Activated gamma-delta T cell treated with Interleukin-2 at 50 U/mL for 16 hours (primary cell): ENCODE results near the gene TBCK.

ENCODE experiments used
- DNase-seq: peaks from one replicate; pipeline ENCODE4 v3.0.0-alpha.2; 2020

TBCK gene

DNA sequence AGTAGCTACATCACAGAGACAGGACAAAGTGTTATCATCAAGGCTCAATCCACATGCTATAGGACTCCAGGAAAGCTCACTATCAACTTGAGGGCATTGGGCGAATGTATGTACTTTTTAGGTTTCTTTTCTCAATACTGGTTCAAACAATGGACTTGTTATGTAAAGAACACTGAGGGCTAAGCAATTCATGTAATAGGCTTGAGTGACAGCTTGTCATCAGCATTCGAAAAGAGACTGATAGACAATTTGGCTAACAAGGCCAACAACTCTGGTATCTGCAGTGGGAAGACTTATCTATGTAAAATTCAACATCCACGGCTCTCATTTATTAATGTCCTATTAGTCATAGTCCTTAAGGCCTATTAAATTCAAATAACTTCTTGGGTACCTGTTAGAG, 279.7 kb downstream of the TBCK start:
- no peak for DNase-seq

DNA sequence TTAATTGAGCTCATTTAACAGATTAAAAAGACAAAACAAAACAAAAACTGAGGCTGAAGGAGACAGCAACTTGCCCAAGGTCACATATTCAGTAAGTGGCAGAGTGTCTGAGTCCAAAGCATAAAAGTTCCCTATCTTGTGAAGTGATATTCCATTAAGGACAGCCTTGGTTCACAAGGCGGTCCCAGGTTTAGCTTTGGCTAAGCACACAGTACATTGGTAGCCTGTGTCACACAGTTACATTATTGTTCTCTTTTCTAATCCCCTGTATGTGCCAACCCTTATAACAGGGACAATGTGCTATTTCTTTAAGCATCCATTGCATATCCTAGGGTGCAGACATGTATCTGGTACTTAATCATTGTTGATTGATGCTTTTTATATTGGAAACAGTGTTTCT, 280.8 kb downstream of the TBCK start:
- no peak for DNase-seq

DNA sequence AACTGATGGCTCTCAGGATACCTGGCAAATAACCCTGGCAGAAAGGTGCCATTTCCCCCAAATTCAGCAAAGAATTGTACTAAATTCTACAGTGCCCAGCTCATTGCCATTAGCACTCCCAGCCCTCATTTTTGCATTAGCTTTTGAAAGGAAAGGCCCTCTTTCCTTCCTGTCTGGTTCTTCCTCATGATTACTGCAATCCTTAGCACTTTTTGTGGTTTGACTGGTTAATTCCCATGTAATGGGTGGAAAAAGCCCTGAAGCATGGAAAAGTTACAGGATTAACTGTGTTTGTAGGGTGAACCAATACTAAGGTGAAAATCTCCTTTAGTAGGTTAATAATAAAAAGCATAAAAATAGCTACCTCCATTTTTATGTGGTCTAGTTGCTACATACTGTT, 281.3 kb downstream of the TBCK start:
- DNase-seq = no peak

DNA sequence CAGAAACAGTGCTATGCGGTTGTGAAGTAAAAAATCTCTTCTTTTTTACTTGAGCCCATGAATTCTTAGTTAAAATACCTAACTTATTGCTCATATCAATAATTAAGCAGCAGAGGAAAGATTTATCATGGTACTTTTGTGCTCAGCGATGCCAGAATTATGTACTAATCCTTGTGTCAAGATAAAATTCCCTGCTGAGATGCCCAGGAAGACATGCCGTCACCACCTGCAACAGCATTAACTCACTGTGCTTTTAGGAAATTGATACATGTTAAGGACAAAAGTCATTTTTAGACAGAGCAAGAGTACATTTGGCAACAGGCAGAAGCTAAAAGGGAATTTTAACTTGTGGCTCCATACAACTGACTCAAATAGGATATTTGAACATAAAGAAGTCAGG, 281.8 kb downstream of the TBCK start:
- DNase-seq = no peak

DNA sequence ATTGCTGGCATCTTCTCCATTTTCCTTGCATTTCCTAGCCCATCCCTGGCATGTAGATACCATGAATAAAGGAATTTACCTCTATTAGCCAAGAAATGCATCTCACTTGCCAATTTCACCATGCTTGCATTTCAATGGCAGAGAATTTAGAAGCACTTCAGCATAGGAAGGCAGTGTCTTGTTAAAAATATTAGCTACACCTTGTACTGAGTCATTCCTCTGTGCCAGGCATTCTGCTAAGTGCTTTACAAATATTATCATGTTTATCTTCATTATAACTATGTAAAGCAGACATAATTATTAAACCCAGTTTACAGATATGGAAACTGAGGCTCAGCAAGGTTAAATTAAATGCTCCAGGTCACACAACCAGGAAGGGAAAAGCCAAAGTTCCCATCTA, 282.5 kb downstream of the TBCK start:
- no peak for DNase-seq

GRCh38 chr4:106032851-106033286, 283.1 kb downstream of the TBCK start:
- no peak for DNase-seq

- no peak for DNase-seq
Observed at GRCh38 chr4:106022454-106022853, 293.6 kb downstream of the TBCK start.

DNA sequence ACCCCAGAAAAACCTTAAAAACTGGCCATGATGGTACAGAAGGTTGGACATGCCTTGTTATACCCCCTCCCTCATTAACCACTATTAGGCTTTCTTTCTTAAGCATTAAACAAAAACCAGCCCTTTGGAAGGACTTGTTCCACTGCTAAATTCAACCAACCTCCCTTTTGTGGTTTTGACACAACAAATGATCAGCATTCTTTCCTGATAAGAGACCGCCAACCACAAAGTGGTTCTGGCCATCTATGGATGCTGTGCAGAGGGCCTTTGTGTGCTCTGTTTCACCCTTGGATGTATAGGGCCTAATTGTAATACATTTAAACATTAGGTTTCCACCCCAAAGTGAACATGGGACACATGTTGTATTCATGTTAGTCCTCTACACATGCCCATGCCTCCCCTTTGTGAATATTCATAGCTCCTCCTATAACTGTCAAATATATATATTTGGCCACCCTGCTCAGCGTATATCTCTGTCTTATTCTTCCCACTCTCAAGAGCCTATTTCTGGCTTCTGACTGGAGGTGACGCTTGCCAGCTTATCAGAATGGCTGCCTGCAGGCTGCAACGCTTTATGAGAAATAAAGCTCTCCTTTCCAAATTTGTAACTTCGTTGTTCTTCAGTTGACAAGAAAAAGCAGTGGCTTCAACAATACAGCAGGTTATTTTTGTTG, 294.1 kb downstream of the TBCK start:
- no peak for DNase-seq

GRCh38 chr4:106019771-106020170, 296.2 kb downstream of the TBCK start:
- no peak for DNase-seq

DNA sequence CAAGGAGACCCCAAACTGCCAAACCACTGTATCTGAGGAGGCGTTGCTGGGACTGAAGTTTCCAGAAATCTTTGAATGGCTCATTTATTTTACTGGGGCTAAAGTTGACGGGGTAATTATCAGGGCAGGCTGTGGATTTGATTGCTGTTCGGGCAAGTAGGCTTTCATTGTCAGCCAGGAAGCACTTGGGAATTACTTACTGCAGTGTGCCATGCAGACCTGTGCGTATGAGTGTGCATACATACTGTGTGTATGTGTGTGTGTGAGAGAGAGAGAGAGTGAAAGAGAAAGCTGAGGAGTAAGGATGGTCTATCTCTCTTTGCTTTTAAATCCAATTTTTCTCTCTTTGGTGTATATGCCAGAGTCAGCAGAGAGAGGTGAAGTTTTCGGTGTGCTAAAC, 298.0 kb downstream of the TBCK start:
- DNase-seq = no peak

- DNase-seq = no peak
Observed at GRCh38 chr4:106011387-106011786, 304.6 kb downstream of the TBCK start.

- DNase-seq = no peak
Observed at GRCh38 chr4:106010761-106011160, 305.2 kb downstream of the TBCK start.

GRCh38 chr4:106002994-106003393, 313.0 kb downstream of the TBCK start:
- DNase-seq = no peak

- no peak for DNase-seq
Observed at GRCh38 chr4:105998171-105999063, 317.6 kb downstream of the TBCK start.

DNA sequence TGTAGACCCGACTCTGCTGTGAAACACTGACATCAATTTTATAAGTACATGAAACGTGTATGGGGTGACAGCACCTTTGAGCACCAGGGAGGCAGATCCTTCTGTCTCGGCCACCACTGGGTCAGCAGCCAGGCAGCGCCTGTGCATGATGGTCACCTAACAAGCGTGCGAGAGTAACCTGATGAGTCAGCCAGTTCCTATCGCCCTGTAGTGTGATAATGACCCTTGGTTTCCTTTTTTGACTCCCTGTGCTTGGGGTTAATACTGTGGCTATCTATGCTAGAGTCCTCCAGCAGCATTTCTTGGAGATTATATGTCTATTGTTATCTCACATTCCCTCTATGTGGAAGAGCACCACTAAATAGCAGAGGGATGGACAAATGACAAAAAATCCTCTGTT, 319.2 kb downstream of the TBCK start:
- DNase-seq = no peak

DNA sequence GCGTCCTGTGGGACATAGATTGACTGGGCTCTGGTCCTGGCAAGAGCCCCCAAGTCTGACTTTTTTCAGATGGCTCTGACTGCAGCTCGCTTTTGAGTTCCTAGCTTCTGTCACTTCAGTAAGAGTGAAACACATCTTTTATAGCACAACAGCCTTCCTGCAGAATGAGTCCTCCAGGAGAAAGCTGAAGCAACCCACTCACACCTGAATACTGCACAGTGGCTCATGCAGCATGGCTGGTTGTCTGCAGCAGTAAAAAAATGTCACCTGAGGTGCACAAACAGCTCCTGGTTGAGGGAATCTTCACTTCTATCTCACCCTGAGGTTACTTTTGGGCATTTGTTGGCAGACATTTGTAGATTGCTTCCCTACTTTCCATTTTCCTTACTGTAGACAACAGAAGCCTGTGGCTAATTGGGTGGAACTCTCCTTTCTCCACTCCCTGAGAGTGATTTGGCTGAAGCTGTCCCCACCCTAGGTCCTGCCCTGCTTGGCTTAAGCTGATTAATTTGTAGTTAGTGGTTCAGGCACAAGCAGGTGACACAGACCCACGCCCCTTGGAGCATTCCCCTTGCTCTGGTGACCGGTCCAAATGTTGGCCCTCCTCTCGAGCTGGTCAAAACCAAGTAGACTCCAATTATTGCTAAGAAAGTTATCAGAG, 321.0 kb downstream of the TBCK start:
- DNase-seq = no peak

DNA sequence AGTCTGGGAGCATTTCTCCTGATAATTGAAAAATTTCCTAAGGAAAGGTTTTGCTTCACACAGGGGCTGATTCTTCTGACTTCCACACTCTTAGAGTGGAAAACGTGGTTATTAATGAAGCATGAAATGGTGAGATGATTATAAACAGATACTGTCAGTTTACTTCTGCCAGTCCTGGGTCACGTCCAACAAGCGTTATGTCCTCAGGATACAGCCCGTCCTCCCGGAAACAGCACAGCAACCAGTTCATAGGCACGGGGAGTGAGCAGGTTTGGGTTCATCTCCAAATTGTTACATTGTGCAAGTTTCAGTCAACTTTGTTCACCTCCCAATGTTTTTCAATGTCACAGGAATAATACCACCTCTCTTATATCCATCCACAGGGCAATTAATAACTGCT, 321.9 kb downstream of the TBCK start:
- DNase-seq = no peak

- DNase-seq = no peak
Observed at GRCh38 chr4:105992641-105993305, 323.2 kb downstream of the TBCK start.

DNA sequence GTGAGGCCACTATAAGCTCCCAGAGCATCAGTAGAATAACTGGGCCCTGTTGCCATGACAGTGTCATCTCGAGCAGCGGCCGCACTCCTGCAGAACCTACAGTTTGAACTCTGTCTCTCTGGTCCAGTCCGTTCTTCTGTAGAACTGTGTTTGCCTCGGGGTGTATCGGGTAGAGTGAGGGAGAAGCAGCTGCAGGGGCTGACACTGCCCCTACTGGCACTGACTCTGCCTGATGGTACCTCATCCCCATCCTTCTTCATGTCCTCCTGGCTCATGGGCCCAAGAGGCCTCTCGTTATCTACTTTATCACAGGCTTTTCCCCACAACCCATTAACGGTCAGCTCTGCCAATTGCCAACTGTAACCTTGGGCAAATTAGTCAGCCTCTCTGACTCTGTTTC, 324.3 kb downstream of the TBCK start:
- DNase-seq = no peak
